A549 (cell line): ENCODE measurements around the gene NAT8L. TPM values are rescaled to one million over a fixed set of nuclear protein-coding genes. Genes with fewer than 3 reads are reported as not detected.

Experiments
- ATAC-seq, 2 experiments: fragments of 200-7000 bp in 1 of 2; fragments of >200 bp in 1 of 2; cut with Nextera tagmentation in 1 of 2; cut with Tn5 transposase in 1 of 2; 3 replicates each; pipeline versions ENCODE4 v1.8.0 to v1.9.1; 2018 to 2020; ENCODE audit warnings: mild to moderate bottlenecking in 1 of 2, moderate library complexity in 1 of 2
- CTCF ChIA-PET: fragments of 300-600 bp; sonication (Branson Sonifier 250); formaldehyde crosslinking; extraction: SDS; loops from one replicate; lab custom pipeline; 2021; ENCODE audit warnings: antibody characterized with exemption, inconsistent platforms; lab: Yijun Ruan, JAX
- POLR2A ChIA-PET: fragments of 350-600 bp; formaldehyde crosslinking; extraction: SDS; loops from one replicate; lab custom pipeline; 2021; ENCODE audit warnings: antibody characterized with exemption, inconsistent platforms; lab: Yijun Ruan, JAX
- DNase-seq, 2 experiments: peaks; one replicate each; pipeline versions ENCODE4 v3.0.0 to v3.0.0-alpha.2; 2011 to 2016; ENCODE audit warnings: low read depth in 1 of 2, low spot score in 1 of 2
- FAIRE-seq: peaks from 2 replicates; lab custom pipeline; 2011; peaks lifted over from hg19 to GRCh38; lab: Jason Lieb, UNC
- H3K27ac ChIP-seq, 2 experiments: fragments of >200 bp; sonication (Bioruptor Twin); formaldehyde crosslinking; 3 replicates each; pipeline ENCODE4 v1.5.1; 2016 to 2017
- H3K4me1 ChIP-seq: fragments of >200 bp; sonication (Bioruptor Twin); formaldehyde crosslinking; 3 replicates; pipeline ENCODE4 v1.6.1; 2016
- H3K4me2 ChIP-seq: fragments of >200 bp; sonication (Bioruptor Twin); formaldehyde crosslinking; 3 replicates; pipeline ENCODE4 v1.6.1; 2016
- H3K4me3 ChIP-seq: fragments of >200 bp; sonication (Bioruptor Twin); formaldehyde crosslinking; 3 replicates; pipeline ENCODE4 v1.5.1; 2016
- H3K9me3 ChIP-seq: fragments of >200 bp; sonication (Bioruptor Twin); formaldehyde crosslinking; 3 replicates; pipeline ENCODE4 v1.6.1; 2016
- CBX2 ChIP-seq: fragments of 200-600 bp; sonication (generic); IDR thresholded peaks from 2 replicates; pipeline ENCODE4 v1.6.1; 2016; ENCODE audit warnings: low read depth, mild to moderate bottlenecking, borderline replicate concordance
- CBX8 ChIP-seq: fragments of 200-600 bp; sonication (generic); IDR thresholded peaks from 2 replicates; pipeline ENCODE4 v1.6.1; 2016
- CEBPB ChIP-seq, 2 experiments: fragments of >200 bp in 1 of 2; sonication (Bioruptor Twin) in 1 of 2; formaldehyde crosslinking in 1 of 2; IDR thresholded peaks; 2 replicates each; pipeline ENCODE4 v1.6.1; 2012 to 2016
- CHD4 ChIP-seq: fragments of 200-600 bp; sonication (generic); IDR thresholded peaks from 2 replicates; pipeline ENCODE4 v1.6.1; 2016; ENCODE audit warnings: antibody characterized with exemption, mild to moderate bottlenecking, borderline replicate concordance
- EHF ChIP-seq: fragments of 250-450 bp; sonication (Bioruptor Pico); IDR thresholded peaks from 2 replicates; pipeline ENCODE4 v1.5.0; 2020; ENCODE audit warnings: mild to moderate bottlenecking
- FOSB ChIP-seq: fragments of 250-450 bp; sonication (Bioruptor Pico); IDR thresholded peaks from 2 replicates; pipeline ENCODE4 v1.5.0; 2020; ENCODE audit warnings: mild to moderate bottlenecking, moderate library complexity
- FOSL2 ChIP-seq, 2 experiments: fragments of 450-650 bp in 1 of 2; fragments of >200 bp in 1 of 2; sonication (Bioruptor Twin) in 1 of 2; formaldehyde crosslinking; IDR thresholded peaks; 2 replicates each; pipeline versions ENCODE4 v1.5.0 to v1.6.1; 2016 to 2020; ENCODE audit warnings: mild to moderate bottlenecking in 1 of 2, moderate library complexity in 1 of 2
- FOXS1 ChIP-seq: fragments of 250-450 bp; sonication (Bioruptor Pico); IDR thresholded peaks from 2 replicates; pipeline ENCODE4 v1.5.0; 2020; ENCODE audit warnings: mild to moderate bottlenecking, moderate library complexity
- HDAC2 ChIP-seq: fragments of 200-600 bp; sonication (generic); IDR thresholded peaks from 2 replicates; pipeline ENCODE4 v1.6.1; 2016
- HEYL ChIP-seq: fragments of 250-450 bp; sonication (Bioruptor Pico); IDR thresholded peaks from 2 replicates; pipeline ENCODE4 v1.8.0; 2021; ENCODE audit warnings: mild to moderate bottlenecking, moderate library complexity
- HOXA7 ChIP-seq: fragments of 250-450 bp; sonication (Bioruptor Pico); IDR thresholded peaks from 2 replicates; pipeline ENCODE4 v1.5.0; 2020; ENCODE audit warnings: mild to moderate bottlenecking, moderate library complexity
- JUN ChIP-seq, 2 experiments: fragments of >200 bp; sonication (Bioruptor Twin); formaldehyde crosslinking; IDR thresholded peaks; 2 replicates in 1 of 2; 3 replicates in 1 of 2; pipeline ENCODE4 v1.6.1; 2016 to 2017
- NFE2L2 ChIP-seq: fragments of 150-350 bp; conservative IDR thresholded peaks from 2 replicates; pipeline ENCODE4 v1.6.1; 2014; ENCODE audit warnings: low read length
- NPAS2 ChIP-seq: fragments of 250-450 bp; sonication (Bioruptor Pico); IDR thresholded peaks from 2 replicates; pipeline ENCODE4 v1.8.0; 2022; ENCODE audit warnings: mild to moderate bottlenecking, moderate library complexity, borderline replicate concordance
- NR3C1 ChIP-seq: fragments of >200 bp; sonication (Bioruptor Twin); formaldehyde crosslinking; IDR thresholded peaks from 3 replicates; pipeline ENCODE4 v1.6.1; 2017
- PHF8 ChIP-seq: fragments of 200-600 bp; sonication (generic); IDR thresholded peaks from 2 replicates; pipeline ENCODE4 v1.6.1; 2016; ENCODE audit warnings: low read depth, mild to moderate bottlenecking, antibody characterized with exemption, moderate library complexity, borderline replicate concordance
- RAD21 ChIP-seq, 2 experiments: fragments of >200 bp in 1 of 2; sonication (Bioruptor Twin) in 1 of 2; formaldehyde crosslinking in 1 of 2; IDR thresholded peaks in 1 of 2; conservative IDR thresholded peaks in 1 of 2; 2 replicates in 1 of 2; 3 replicates in 1 of 2; pipeline ENCODE4 v1.6.1; 2012 to 2018; ENCODE audit warnings: inconsistent platforms in 1 of 2
- RARB ChIP-seq: fragments of 250-450 bp; sonication (Bioruptor Pico); IDR thresholded peaks from 2 replicates; pipeline ENCODE4 v1.8.0; 2021; ENCODE audit warnings: mild to moderate bottlenecking, moderate library complexity
- RFX5 ChIP-seq: fragments of 450-650 bp; IDR thresholded peaks from 2 replicates; pipeline ENCODE4 v1.7.1; 2014; ENCODE audit warnings: antibody characterized with exemption, mild to moderate bottlenecking, moderate library complexity
- TP53 ChIP-seq: fragments of 250-450 bp; sonication (Bioruptor Pico); IDR thresholded peaks from 2 replicates; pipeline ENCODE4 v1.5.0; 2021; ENCODE audit warnings: mild to moderate bottlenecking, moderate library complexity
- ZNF302 ChIP-seq: fragments of 250-450 bp; sonication (Bioruptor Pico); IDR thresholded peaks from 2 replicates; pipeline ENCODE4 v1.9.0; 2021; ENCODE audit warnings: inconsistent platforms, mild to moderate bottlenecking, moderate library complexity
- WGBS: methylation state at CpG from one replicate; pipeline ENCODE4 v1.1.6; 2017; ENCODE audit errors: missing lambda C conversion rate; 5-methylcytosine and 5-hydroxymethylcytosine counted together
- polyA plus RNA-seq, 4 experiments: library from polyadenylated mRNA; depleted of rRNA in 3 of 4; stranded (reverse); fragments of >200 nt; fragmentation: RNase III in 1 of 4; extraction: RNeasy Plus Mini Kit Qiagen cat#74134 plus additional on column Dnase treatment in 1 of 4; gene quantifications; 2 replicates in 3 of 4; 3 replicates in 1 of 4; pipeline ENCODE4 v1.2.3, GENCODE V29; 2011 to 2017
- TF ChIP-seq, protein P1 (sequence below): fragments of >200 bp; sonication (Bioruptor Twin); formaldehyde crosslinking; IDR thresholded peaks from 3 replicates; pipeline ENCODE4 v1.6.1; 2016
- TF ChIP-seq, protein P2 (sequence below): fragments of 200-600 bp; sonication (generic); IDR thresholded peaks from 2 replicates; pipeline ENCODE4 v1.6.1; 2016; ENCODE audit warnings: antibody characterized with exemption, mild to moderate bottlenecking, moderate library complexity
- TF ChIP-seq, protein P3 (sequence below): fragments of >200 bp; sonication (Bioruptor Twin); formaldehyde crosslinking; IDR thresholded peaks from 2 replicates; pipeline ENCODE4 v1.6.1; 2016

Gene NAT8L
- polyA plus RNA-seq, 2 of the 4 experiments (the other 2 are of a cell fraction): 2.6 to 8.2 TPM

DNA sequence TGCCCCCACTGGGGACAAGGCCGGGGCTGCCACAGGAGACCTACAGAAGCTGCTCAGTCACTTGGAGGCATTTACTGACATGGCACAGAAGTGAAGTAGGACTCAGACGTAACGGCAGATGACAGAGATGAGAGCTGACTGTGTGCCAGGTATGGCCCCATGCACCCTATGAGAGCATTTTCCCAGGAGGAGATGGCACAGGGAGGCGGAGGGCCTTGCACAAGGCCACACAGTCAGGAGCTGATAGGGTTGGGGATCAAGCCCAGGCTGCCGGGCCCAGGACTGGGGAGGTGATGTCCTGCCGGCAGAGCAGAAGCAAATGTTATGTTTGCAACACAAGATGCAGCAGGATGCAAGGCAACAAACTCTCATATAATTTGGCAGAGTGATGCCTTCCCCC lies 34.1 kb downstream of the NAT8L start:
- Histone ChIP-seq H3K4me2 (no peak overlapping the region), H3K27ac (no peak overlapping the region), H3K4me1 (no peaks in the 10 kb centered on the region), H3K4me3 (no peak overlapping the region), H3K9me3 (0 out of 3 replicates have a peak, but pooled peaks cover 3% of the 10 kb centered on the region)
- DNase-seq (no peak), FAIRE-seq (no peak), ATAC-seq (no peak)
- TF ChIP-seq NR3C1 (no peak), HOXA7 (CRISPR knock-in tag) (no peak), HDAC2 (no peak), RAD21 (conservative IDR thresholded peaks at IDR 0.05 in 1 of 2, IDR thresholded peaks at IDR 0.05 in 1 of 2) (no peak), RFX5 (no peak), NPAS2 (CRISPR knock-in tag) (no peak), CBX8 (no peak), CEBPB (IDR thresholded peaks at IDR 0.05) (no peak), CHD4 (no peak)
- TF ChIP-seq, protein P1, sequence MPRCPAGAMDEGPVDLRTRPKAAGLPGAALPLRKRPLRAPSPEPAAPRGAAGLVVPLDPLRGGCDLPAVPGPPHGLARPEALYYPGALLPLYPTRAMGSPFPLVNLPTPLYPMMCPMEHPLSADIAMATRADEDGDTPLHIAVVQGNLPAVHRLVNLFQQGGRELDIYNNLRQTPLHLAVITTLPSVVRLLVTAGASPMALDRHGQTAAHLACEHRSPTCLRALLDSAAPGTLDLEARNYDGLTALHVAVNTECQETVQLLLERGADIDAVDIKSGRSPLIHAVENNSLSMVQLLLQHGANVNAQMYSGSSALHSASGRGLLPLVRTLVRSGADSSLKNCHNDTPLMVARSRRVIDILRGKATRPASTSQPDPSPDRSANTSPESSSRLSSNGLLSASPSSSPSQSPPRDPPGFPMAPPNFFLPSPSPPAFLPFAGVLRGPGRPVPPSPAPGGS: no peak
- TF ChIP-seq, protein P2, sequence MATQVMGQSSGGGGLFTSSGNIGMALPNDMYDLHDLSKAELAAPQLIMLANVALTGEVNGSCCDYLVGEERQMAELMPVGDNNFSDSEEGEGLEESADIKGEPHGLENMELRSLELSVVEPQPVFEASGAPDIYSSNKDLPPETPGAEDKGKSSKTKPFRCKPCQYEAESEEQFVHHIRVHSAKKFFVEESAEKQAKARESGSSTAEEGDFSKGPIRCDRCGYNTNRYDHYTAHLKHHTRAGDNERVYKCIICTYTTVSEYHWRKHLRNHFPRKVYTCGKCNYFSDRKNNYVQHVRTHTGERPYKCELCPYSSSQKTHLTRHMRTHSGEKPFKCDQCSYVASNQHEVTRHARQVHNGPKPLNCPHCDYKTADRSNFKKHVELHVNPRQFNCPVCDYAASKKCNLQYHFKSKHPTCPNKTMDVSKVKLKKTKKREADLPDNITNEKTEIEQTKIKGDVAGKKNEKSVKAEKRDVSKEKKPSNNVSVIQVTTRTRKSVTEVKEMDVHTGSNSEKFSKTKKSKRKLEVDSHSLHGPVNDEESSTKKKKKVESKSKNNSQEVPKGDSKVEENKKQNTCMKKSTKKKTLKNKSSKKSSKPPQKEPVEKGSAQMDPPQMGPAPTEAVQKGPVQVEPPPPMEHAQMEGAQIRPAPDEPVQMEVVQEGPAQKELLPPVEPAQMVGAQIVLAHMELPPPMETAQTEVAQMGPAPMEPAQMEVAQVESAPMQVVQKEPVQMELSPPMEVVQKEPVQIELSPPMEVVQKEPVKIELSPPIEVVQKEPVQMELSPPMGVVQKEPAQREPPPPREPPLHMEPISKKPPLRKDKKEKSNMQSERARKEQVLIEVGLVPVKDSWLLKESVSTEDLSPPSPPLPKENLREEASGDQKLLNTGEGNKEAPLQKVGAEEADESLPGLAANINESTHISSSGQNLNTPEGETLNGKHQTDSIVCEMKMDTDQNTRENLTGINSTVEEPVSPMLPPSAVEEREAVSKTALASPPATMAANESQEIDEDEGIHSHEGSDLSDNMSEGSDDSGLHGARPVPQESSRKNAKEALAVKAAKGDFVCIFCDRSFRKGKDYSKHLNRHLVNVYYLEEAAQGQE: no peak
- POLR2A ChIA-PET: no interaction called here
- 81% methylated on average over 4 of the region's 6 CpGs for WGBS
- CTCF ChIA-PET: interaction anchor here (0.6 kb wide), 1 partner anchor 51 kb away, joined by 3 read pairs; no protein-coding TSS in a partner anchor

DNA sequence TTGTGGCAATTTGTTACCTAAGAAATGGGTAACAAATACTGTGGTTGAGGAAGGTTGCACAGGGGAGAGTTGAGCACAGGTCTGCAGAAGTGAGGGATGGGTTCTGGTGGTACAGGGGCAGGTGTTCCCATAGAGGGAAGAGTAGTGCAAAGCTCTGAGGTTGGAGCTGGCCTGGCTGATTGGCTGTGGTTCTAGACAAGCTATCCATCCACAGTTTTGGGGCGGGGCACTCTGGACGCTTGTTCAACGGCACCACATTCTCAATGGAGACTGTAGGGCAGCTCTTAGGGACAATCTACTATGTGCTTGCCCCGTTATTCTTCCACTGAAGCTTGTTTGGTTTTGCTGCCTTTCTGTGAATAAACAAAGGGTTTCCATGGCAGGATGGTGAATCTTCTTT lies 35.4 kb downstream of the NAT8L start:
- ChIA-PET POLR2A (no interaction called here), CTCF (no interaction called here)
- DNase-seq (no peak), FAIRE-seq (no peak), ATAC-seq (no peak)
- H3K9me3 ChIP-seq: 0 out of 3 replicates have a peak, but pooled peaks cover 3% of the 10 kb centered on the region
- WGBS: 81% methylated on average over 4 of the region's 4 CpGs
- H3K4me2 ChIP-seq: no peak overlapping the region
- TF ChIP-seq, protein P1: no peak
- TF ChIP-seq CBX2: no peak
- TF ChIP-seq RFX5: no peak
- TF ChIP-seq FOSL2 (IDR thresholded peaks at IDR 0.05): no peak
- TF ChIP-seq FOSL2 (CRISPR knock-in tag; IDR thresholded peaks at IDR 0.05): no peak
- no peak for TF ChIP-seq FOXS1
- no peak for TF ChIP-seq TP53 (CRISPR knock-in tag)
- TF ChIP-seq FOSB (CRISPR knock-in tag): no peak
- TF ChIP-seq HEYL (CRISPR knock-in tag): no peak
- TF ChIP-seq, protein P3, sequence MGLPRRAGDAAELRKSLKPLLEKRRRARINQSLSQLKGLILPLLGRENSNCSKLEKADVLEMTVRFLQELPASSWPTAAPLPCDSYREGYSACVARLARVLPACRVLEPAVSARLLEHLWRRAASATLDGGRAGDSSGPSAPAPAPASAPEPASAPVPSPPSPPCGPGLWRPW: no peak
- no peak for TF ChIP-seq NR3C1
- TF ChIP-seq PHF8: no peak
- no peak for TF ChIP-seq ZNF302 (CRISPR knock-in tag)
- no peak for TF ChIP-seq EHF (CRISPR knock-in tag)
- no peak for TF ChIP-seq JUN (IDR thresholded peaks at IDR 0.05)
- TF ChIP-seq RARB (CRISPR knock-in tag): no peak
- no peak for TF ChIP-seq RAD21 (conservative IDR thresholded peaks at IDR 0.05 in 1 of 2, IDR thresholded peaks at IDR 0.05 in 1 of 2)
- TF ChIP-seq NFE2L2: no peak
- H3K27ac ChIP-seq: no peak overlapping the region
- H3K4me3 ChIP-seq: no peak overlapping the region
- H3K4me1 ChIP-seq: no peaks in the 10 kb centered on the region
